HG02884 (cell line): ENCODE measurements around the gene HOXD1.

Experiments used
- ATAC-seq: cut with Tn5 transposase; IDR thresholded peaks from one replicate; pipeline ENCODE4 v1.9.1; 2021; ENCODE audit warnings: mild to moderate bottlenecking, moderate library complexity; ENCODE audit not compliant: unreplicated experiment

The HOXD1 gene

DNA sequence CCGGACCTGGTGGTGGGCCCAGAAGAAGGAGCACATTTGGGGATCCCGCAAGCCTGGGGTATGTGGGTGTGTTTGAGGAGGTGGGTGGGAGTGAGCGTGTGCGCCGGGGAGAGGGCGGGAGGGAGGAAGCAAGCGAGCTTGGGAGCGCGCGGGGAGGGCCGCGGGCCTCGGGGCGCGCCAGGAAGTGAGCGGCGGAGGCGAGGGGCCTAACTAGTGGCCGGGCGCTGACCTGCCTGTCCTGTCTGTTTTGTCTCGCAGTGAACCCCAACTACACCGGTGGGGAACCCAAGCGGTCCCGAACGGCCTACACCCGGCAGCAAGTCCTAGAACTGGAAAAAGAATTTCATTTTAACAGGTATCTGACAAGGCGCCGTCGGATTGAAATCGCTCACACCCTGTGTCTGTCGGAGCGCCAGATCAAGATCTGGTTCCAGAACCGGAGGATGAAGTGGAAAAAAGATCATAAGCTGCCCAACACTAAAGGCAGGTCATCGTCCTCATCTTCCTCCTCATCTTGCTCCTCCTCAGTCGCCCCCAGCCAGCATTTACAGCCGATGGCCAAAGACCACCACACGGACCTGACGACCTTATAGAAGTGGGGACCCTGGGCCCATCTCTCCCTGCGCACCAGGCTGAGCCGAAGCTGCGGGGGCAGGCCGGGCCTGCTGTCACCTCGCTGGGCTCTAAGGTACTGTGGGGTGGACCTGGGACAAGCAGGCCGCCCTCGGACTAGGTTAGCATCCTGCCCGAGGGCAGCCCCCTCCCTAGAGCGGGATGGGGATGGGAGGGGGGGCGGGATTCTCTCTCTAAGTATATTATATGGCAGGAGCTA is 35.9 kb upstream of the HOXD1 start:
- no peak for ATAC-seq

DNA sequence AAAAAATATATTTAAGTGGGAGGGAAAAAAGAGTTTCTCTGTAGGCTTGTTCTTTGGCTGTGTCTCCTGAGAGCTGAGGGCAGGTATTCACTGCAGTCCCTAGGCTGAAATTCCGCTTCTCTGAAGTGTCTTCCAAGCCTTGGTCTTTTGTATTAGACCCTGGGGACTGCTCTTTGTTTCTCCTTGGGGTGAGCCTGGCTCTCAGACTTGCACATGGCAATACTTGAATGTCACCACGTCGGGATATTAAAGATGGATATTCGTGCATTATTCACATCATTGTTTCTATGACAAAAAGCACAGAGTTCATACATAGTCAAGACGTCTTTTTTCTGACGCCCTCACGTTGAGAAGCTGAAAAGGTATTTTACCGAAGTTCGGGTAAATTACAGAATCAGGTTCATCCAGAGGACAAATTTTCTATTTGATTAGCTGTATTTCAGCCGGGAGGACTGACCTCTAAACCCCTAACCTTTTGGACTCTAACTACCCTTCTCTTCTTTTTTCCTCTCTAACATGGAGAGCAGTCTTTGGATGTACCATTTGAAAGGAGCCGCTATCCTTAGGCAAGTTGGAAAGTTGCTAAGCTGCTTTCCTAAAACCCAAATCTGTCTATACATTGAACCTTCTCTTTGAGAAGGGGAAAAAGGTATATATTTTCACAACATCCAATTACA is 33.8 kb upstream of the HOXD1 start:
- ATAC-seq, result no peak

DNA sequence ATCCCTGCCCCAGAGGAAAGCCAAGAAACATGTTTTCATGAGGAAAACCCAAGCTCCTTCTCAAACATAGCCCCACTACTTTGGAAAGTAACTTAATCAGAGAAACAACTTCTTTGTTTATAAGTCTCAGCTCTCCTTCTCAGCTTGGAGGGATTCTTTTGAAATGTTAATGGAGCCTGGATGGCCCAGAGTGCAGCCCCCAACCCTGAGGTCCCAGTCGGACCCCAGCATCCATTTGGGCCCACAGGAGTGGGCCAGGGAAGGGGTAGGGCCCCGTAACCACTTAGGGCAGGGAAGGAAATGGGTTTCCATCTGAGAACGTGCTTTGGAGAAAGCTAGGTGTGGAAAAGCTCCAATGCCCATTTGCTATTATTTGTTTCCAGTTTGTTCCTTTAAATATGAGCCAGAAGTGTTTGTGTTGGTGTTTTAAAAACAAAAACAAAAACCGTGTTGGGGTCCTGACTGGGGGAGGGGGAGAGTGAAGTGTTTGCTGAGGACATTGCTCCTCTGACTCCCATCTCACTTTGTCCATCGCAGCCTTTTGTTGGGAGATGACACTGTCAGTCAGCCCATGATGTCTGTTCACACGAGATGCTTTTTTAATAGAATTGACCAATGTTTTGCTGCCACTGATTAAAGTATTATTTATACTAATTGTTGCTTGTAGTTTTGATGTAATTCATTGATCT is 33.0 kb upstream of the HOXD1 start:
- ATAC-seq, result no peak

DNA sequence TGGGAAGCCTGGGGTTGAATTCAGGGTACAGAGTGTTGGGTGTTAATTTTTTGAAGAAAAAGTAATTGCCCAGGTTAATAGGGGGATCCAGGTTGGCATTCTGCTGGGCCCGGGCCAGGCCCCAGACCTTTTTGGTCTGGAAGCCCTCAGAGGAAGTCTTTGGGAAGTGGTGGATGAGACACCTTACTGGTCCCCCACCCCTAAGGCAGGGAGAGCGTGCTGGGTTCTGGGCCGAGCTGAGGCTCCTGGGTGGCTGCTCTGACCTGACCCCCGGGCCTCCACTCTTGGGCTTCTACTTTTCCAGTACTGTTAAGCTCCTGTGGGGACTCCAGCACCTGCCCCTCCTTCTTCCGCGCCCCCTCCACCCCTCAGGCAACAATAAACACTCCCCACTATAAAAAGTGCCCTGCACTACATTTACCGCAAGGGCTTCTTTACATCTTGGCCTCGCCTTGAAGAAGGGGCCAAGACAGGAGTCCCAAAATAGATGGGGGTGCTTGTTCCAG is 32.1 kb upstream of the HOXD1 start:
- no peak for ATAC-seq

DNA sequence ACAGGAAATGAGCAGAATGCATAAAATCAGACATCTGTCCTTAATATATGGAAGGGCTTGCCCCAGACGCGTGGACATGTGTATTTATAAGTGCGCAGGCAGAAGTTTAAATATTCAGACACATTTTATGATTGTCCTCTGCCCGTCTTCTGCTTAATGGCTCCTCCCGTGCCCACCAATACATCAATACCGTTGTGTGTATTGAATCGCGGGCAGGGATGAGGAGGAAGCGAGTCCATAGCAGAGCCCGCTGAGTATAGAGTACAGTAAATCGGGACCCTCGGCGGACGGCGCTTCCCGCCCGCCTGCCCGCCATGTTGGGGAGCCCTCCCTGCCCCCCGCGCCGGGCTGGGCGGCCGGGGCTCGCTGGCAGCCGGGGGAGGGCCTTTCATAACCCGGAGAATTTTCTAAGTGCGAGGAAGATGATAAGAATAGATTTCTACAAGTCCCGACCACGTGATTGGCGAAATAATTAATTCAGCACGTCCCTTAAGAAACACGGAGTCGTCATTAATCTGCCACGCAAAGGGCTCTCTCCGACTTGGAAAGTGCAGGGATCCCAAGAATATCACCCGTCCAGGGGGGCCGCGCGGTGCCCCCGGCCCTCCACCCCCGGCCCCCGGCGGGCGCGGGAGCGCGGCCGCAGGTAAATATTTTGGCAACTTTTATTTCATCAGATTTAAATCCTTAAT is 31.5 kb upstream of the HOXD1 start, which contains the start of gene HOXD3:
Gene HOXD3, plus strand, starts transcription at position 501 of the 692 bp plus-strand sequence. CDS start 11,808 bp downstream, outside the sequence.
- no peak for ATAC-seq

DNA sequence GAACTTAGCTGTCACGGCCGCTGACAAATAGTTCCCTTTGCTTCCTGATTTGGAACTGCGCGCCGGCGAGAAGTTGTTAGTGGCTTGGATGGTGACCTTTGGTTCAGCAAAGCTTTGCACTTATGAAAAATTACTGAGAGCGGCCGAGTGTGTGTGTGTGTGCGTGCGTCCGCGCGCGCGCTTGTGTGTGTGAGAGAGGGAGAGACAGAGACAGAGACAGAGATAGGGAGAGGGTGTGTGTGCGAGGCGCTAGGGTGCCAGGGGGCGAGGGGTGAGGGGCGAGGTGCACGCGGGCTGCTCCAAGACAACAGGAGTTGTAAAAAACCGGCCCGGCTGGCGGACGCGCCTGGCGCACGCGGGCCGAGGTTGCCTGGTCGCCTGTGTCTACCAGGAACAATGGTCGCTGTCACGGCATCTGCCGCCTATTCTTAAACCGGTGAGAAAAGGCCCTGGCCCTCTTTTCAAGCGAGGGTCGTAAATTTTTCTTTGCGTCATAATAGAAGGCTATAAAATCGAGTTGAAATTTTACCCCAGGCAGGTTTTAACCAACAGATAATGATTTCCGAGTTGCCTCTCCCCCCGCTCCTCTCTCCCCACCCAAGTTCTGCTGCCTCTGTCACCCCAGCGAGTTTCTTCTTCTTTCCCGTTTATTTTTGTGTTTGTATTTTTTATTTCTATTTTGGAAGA is 30.8 kb upstream of the HOXD1 start:
- ATAC-seq, result no peak

DNA sequence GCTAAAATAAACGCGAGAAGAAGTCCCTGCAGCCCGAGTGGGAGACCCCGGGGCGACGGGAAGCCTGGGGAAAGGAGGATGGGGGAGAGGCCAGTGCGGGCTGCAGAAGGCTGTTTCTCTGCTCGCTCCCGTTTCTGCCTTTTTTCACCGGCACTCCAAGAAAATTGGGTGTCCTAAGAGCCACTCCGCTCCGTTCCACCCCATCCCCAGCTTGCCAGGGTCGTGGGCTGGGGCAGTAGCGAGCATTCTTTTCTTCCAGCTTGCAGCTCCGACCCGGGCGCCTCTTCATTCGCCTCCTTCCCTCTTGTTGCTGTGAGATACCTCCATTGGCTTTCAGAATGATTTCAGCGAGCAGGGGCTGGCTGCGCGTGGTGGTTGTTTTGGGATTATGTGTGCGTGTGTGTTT is 30.3 kb upstream of the HOXD1 start:
- no peak for ATAC-seq

DNA sequence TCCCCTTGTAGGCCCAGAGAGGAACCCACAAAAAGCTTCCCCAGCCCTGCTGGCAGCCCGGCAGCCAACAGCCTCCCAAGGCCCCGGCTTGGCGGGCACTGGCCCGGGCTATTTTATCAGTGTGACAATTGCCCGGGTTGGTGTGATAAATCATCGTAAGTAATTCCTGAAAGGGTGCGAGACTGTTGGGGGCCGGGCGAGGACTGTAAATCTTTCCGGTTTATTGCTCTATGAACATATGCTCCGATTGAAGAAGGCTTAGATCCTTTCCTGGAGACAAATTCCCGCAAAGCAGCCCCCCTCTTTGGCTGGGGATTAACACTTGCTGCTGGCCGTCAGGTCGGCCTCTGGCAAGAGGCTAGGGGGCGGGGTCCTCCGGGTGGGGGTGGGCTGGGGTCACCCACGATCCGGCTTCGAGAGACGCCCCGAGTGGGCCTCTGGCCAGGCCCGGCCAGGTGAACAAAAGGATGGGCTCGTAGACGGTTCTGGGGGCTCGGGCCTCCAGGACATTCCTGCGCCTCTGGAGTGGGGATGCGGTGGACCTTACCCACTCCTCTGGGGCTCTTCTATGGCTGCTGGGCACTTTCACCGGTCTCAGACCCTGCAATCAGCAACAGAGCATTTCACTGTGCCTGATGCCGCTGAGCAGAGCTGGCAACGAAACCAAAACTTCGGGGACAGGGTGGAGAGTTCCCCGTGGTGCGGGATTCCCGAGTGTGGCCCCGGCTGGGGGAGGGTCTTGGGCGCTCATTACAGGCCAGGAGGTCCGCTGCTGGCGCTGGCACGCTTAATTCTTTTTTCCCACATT is 29.4 kb upstream of the HOXD1 start:
- ATAC-seq, result no peak

DNA sequence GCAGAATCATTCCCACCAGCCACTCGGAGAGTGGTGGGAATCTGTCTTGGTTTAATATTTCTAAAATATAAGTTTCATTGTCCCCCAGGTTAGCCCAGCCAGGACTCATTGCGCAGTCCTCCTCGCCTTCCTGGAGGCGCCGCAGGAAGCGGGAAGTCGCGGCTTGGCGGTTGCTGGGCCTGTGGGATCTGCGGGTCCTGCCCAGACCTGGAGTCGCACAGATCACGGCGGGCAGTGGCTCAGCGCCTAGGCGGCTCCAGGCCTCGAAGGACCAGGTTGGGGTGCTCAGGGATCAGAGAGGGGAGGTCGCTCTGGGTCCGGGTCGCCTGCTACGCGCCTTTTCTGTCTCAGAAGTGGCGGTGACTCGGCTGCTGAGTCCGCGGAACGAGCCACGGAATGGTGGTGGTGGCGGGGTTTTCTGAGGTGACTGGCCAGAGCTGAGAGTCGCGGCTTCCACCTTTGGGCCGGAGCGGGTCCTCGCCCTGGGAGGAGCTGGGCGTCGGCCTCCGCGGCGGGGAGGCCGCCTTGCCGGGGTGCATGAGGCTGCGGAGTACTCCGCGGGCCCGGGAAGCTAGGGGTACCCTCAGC is 28.7 kb upstream of the HOXD1 start:
- ATAC-seq, result no peak

DNA sequence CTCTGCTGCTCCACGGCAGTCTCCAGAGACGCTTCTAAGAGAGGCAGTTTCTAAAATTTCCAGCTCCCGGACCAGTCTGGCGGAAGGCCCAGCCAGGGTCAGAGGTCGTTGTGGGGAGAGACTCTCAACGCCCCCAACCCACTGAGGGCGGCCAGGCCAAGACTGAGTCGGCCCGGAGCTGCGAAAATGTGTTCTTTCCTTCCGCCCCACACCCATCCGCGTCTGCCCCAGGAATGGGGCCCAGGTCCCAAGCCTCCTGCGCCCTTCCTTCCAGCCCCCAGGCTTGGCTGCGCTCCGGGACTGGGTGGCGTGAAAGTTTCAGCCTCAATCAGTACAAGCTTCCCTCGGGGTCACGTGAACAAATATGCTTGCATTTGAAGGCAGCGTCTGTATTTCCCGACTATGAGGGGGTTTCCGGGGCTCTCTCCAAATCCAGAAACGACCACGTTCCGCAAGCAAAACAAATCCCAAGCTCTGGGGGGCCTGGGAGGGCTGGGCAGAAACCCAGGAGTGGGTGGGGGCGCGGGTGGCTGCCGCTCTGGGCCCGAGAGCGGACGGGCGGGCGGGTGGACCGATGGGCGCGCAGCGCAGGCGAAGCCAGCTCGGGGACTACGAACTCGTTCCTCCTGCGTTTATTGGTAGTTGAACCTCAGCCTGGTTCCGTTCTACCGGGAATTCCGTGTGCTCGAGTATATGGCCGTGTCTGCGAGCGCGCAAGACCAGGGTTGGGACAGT is 28.1 kb upstream of the HOXD1 start:
- no peak for ATAC-seq

DNA sequence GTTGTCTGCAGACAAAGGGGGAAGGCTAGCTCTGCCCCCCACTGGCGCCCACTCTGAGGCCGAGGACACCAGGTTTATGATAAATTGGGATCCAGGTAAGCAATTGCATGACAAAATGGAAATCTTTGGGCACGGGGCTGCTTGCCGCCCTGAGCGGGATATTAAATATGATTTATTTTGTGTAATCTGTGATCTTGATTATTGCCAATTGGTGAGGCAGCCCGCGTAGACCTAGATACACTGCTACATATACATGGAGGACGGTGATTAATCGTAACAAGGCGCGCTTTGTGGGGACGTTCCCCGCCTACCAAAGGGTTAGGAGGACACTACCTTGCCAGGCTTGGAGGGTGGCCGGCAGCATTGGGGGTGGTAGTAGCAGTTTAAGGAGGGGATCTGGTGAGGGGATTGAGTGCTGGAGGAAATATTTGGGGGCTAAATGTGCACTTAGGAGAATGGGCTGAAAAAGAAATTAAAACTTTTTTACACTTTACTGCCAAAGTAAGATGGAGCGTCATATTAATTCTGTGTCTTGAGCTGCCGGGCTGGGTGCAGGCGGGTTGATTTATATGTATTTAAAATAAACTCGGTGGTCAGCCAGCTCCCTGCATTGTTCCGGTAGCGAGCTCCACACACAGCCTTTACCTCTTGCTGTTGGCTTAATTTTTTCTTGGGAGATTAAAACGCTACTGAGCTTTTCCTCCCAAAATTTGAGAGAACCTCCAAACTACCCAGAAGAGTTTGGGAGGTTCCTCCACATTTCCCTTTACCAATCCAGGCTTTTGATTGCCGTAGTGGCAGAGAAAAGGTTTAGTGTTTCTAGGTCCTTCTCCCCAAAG is 27.3 kb upstream of the HOXD1 start:
- no peak for ATAC-seq

DNA sequence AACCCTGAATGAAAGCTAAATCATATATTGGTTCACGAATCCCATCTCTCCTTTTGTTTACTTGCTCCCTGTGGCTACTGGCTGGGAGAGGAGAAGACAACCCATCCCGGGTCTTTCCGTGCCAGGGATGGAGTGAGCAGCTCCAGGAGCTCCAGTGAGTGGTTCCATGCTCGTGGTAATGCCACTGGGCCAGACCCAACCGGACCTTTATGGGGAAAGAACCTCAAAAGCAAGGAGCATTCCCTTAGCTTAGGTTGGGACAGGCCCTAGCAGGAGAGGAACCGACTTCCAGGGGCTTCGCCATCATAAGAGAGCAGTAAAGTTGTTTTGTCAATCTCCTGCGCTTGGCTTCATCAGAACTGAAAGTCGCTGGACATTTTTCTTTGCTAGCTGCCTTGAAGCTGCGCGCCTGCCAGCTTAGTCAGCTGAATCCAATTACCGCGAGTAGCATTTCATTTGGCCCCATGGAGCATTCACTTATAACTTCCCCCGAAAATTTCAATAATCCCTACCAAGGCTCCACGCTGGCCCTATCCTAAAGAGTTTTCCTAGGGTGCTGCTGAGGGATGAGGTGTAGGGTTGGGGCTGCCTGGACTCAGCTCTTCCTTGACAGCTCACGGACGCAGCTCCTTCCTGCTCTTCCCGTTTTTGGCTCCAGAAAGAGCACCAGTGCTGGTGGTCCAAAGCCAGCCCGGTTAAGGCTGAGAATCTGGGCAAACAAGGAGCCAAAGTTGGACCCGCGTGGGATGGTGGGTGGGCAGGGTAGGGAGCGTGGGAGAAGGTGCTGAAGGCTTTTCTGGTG is 26.4 kb upstream of the HOXD1 start:
- no peak for ATAC-seq

DNA sequence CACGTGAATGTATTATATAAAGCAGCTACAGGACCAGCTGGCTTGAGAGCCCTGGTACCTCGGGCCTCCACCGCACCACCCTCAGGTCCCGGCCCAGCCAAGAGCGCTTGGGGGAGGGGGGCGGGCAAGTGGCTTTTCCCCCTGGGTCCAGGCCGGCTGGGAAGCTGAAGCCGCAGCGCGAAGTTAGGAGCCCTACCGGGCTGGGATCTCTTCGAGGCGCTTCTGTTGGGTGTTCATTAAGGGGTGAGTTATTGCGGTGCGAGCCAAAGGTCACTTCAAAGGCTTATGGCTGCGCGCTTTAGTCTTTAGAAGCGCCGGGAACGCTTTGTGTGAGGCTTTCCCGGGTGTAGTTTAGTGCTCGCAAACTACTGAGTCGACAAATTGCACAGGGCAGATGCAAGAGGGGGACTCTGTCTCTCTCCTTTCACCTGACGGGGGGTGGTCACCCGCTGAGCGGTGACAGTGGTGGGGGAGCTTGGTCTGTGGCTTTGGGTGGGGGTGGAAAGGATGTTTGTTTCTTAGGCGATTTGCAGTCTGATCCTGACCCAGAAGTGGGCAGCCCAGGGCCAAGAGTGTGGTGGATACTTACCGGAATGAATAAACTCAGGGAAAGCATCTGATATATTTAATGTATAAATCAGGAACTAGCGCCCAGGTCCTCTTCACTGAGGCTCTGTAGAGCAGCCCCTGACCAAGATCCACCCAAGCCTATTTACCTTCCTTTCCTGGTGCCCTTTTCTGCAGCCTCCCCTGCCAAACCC is 25.4 kb upstream of the HOXD1 start:
- ATAC-seq, result no peak

DNA sequence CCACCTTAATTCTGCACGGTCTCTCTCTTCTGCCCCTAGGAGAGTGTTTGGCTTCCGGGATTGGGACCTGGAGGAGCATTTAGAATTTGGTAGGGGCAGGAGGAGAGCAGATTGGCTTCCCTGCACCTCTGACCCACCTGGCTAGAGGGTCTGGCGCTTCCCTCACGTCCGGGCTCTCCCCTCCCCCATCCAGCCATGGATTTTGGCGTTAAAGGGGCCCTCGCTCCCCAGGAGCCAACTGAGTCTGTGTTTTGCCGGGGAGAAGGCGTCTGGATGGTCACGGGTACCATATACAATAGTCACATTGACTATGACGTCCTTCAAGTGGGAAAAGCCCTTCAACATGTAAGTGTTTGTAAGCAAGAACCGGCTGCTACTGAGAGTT is 24.8 kb upstream of the HOXD1 start:
- ATAC-seq, result no peak

DNA sequence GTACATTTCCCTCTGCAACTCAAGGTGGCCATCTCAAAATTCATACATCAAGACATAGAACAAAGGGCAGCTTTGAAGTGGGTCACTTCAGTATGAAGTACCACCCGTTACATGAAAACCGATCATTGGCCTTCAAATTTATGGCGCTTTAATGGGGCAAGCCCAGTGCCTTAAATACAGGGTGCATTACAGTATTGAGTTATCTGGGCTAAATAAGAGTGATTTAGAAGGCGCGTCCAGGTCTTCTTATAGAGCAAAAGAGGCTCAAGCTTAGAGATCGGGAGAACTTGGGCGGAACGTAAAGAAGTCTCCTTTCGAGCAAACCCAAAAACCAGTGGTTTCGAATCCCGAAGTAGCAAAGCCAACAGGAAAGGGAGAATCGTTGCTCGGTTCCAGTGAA is 24.3 kb upstream of the HOXD1 start:
- ATAC-seq, result no peak
